ENCODE data around the gene RAC3.
A peak's percentile ranks its signal among the peaks of the same experiment; 100 is the strongest.

RAC3 gene

DNA sequence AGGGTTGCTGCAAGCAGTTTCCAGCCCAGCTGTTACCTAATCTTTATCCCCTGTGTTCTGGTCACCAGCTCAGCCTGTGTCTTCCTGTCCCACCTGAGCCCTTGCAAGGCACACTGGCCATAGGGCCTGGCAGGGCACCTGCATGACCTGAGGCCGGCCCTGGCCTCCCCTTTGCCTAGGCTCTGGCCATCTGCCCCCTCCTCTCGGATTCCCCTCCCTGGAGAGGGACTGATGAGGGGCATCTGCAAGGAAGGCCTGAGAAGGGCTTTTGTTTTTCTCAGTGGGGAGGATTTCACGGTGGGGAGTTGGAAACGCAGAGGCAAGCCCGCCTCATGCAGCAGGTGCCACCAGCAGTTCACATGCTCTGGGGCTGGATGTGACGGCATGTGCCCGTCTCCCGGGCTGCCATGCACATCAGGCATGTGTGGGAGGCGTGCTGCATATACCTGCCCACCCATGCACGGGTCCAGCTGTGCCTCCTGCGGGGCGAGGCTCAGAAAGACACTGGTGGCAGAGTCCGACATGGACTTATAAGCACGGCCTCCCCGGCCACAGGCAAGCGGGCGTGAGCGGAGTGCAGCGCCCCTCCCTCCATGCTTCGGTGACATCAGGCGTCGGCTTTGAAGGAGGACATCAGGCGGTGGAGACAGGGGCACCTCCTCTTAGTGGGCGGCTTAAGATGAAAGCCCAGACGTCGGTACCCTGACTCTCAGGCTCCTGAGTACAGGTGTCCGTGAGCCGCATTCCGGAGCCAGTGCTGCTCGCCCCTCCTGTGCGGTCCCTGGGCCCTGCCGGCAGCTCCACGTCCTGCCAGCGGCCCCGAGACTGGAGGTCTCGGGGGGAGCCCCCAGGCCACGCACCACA lies 37.5 kb upstream of the RAC3 start:
- Histone ChIP-seq H3K27me3 (ENCODE audit: insufficient read depth, low read depth, severe bottlenecking) (no peaks in the 10 kb centered on the region), H3K27ac (peak overlapping the region; percentile 46), H3K4me3 (ENCODE audit: low read depth, low read length) (no peak overlapping the region), H3K36me3 (peaks cover 54% of the 10 kb centered on the region), H3K9me3 (ENCODE audit: severe bottlenecking) (no peaks in the 10 kb centered on the region)
- TF ChIP-seq, protein P1, sequence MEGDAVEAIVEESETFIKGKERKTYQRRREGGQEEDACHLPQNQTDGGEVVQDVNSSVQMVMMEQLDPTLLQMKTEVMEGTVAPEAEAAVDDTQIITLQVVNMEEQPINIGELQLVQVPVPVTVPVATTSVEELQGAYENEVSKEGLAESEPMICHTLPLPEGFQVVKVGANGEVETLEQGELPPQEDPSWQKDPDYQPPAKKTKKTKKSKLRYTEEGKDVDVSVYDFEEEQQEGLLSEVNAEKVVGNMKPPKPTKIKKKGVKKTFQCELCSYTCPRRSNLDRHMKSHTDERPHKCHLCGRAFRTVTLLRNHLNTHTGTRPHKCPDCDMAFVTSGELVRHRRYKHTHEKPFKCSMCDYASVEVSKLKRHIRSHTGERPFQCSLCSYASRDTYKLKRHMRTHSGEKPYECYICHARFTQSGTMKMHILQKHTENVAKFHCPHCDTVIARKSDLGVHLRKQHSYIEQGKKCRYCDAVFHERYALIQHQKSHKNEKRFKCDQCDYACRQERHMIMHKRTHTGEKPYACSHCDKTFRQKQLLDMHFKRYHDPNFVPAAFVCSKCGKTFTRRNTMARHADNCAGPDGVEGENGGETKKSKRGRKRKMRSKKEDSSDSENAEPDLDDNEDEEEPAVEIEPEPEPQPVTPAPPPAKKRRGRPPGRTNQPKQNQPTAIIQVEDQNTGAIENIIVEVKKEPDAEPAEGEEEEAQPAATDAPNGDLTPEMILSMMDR (IDR thresholded peaks at IDR 0.05; ENCODE audit: low read depth, low read length), result no peak
- DNase-seq, result peak; percentile 11

DNA sequence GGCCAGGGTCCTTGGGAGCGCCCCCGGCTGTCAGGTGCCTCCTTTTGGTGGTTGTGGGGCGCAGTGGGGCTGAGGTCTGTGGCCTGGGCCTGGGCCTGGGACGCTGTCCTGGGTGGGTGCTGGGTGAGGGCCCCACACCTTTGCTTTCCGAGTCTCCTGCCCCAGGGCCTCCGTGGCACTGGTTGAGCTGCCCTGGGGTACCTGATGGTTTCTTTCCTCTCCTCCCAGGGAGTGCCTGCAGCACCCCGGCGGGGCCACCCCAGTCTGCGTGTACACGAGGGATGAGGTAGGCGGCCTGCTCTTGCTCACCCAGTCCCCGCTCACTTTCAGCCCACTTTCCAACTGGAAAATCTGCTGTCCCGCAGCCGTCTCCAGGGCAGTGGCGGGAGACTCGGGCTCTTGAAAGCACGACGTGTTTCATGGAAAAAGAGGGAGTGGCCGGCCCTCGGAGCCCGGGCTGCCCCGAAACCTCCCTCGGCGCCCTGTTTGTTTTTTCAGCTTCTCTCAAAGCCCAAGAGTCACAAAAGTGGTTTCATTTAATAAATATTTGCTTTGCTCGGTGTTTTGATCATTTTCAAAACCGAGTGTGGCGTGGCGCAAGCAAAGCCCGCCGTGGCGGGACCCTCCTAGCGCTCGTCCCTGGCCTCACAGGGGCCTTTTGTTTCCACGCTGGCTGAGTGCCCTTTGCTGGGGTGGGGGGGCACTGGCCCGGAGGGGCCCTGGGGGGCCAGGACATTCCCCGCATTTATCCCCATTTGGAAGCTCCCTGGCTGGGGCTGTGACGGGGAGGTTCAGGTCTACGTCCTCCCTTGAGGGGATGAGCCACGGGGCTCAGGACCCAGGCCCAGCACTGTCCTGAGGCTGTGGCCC lies 36.6 kb upstream of the RAC3 start:
- Histone ChIP-seq H3K27me3 (ENCODE audit: insufficient read depth, low read depth, severe bottlenecking) (no peaks in the 10 kb centered on the region), H3K36me3 (peaks cover 47% of the 10 kb centered on the region), H3K4me3 (ENCODE audit: low read depth, low read length) (no peak overlapping the region), H3K9me3 (ENCODE audit: severe bottlenecking) (no peaks in the 10 kb centered on the region), H3K27ac (0 out of 2 replicates have a peak overlapping the region, but pooled peaks have one; percentile 5)
- DNase-seq, result peak; percentile 7
- TF ChIP-seq, protein P1 (IDR thresholded peaks at IDR 0.05; ENCODE audit: low read depth, low read length), result no peak

DNA sequence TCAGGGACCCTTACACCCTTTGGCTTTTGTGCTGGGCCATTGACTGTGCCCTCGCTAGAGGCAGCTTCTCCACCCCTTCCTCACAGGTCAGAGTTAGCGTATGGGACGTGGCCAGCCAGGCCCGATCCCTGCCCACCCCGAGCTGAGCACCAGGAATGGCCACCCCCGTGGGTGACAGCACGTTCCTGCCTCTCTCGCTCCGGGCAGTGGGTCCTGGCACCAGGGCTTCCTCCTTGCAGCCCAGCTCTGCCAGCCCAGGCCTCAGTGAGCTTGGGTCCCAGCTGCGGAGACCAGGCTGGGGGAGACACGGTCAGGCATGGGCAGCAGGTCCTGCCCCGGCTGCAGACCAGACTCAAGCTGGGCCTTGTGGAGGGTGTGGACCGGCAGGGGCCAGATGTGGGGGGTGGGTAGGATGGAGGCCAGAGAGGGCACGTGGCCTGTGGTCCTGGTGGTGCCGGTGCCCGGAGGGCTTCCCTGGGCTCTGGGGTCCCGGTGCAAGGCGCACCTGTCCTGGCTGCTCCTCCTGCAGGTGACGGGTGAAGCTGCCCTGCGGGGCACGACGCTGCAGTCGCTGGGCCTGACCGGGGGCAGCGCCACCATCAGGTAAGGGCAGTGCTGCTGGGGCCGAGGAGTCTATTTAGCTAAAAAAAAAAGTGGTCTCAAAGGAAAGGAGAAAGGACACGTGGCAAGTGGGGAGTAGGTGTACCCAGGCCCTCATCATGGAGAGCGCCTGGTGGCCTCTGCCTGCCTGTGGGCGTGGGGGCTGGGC lies 35.8 kb upstream of the RAC3 start:
- Histone ChIP-seq H3K27me3 (ENCODE audit: insufficient read depth, low read depth, severe bottlenecking) (no peaks in the 10 kb centered on the region), H3K27ac (no peak overlapping the region), H3K36me3 (peaks cover 42% of the 10 kb centered on the region), H3K4me3 (ENCODE audit: low read depth, low read length) (no peak overlapping the region), H3K9me3 (ENCODE audit: severe bottlenecking) (no peaks in the 10 kb centered on the region)
- DNase-seq, result peak; percentile 12
- TF ChIP-seq, protein P1 (IDR thresholded peaks at IDR 0.05; ENCODE audit: low read depth, low read length), result no peak

DNA sequence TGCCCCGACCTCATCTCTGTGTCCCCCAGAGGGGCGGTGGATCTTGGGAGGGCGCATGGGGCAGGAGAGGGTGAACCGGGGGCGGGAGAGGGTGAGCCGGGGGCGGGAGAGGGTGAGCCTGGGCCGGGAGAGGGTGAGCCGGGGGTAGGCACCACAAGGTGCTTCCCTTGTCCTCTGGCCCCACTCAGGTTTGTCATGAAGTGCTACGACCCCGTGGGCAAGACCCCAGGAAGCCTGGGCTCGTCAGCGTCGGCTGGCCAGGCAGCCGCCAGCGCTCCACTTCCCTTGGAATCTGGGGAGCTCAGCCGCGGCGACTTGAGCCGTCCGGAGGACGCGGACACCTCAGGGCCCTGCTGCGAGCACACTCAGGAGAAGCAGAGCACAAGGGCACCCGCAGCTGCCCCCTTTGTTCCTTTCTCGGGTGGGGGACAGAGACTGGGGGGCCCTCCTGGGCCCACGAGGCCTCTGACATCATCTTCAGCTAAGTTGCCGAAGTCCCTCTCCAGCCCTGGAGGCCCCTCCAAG lies 35.2 kb upstream of the RAC3 start:
- Histone ChIP-seq H3K36me3 (peaks cover 36% of the 10 kb centered on the region), H3K27ac (no peak overlapping the region), H3K4me3 (ENCODE audit: low read depth, low read length) (no peak overlapping the region), H3K9me3 (ENCODE audit: severe bottlenecking) (no peaks in the 10 kb centered on the region), H3K27me3 (ENCODE audit: insufficient read depth, low read depth, severe bottlenecking) (no peaks in the 10 kb centered on the region)
- TF ChIP-seq, protein P1 (IDR thresholded peaks at IDR 0.05; ENCODE audit: low read depth, low read length), result no peak
- DNase-seq, result peak; percentile 6

DNA sequence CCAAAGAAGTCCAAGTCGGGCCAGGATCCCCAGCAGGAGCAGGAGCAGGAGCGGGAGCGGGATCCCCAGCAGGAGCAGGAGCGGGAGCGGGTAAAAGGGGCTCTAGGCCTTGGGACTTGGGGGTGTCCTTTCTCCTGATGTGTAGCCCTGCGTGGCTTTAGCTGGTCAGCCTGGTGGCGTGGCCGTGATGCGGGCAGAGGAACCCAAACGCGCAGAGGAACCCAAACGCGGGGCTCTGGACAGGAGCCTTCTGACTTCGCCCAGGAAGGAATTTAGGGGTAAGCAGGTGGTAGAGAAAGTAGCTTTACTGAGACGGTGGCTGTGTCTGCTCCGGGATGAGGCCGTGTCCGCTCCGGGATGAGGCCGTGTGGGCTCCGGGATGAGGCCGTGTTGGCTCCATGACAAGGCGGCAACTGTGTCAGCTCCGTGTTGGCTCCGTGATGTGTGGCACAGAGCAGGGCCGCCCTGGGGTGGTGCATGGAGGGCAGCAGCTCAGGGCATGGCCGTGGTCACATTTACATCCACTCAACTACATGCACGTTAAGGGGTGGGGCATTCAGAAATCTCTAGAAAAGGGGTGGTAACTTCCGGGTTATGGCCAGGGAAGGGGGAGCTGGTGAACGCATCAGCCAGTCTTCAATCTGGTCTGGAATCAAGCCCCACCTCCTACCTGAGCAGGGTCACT lies 34.6 kb upstream of the RAC3 start:
- no peak overlapping the region for H3K27ac ChIP-seq
- H3K9me3 ChIP-seq (ENCODE audit: severe bottlenecking), result no peaks in the 10 kb centered on the region
- no peak overlapping the region for H3K4me3 ChIP-seq (ENCODE audit: low read depth, low read length)
- DNase-seq, result peak; percentile 6
- peaks cover 34% of the 10 kb centered on the region for H3K36me3 ChIP-seq
- TF ChIP-seq, protein P1 (IDR thresholded peaks at IDR 0.05; ENCODE audit: low read depth, low read length), result no peak
- no peaks in the 10 kb centered on the region for H3K27me3 ChIP-seq (ENCODE audit: insufficient read depth, low read depth, severe bottlenecking)

Measured in WERI-Rb-1 (cell line).